ENCODE results near the gene CCR5AS.
A peak's percentile ranks its signal among the peaks of the same experiment; 100 is the strongest.
"Not testable (repeated sequence)": the region's sequence is repeated elsewhere in the genome, so short reads cannot be mapped to it uniquely, and the experiment has no call there.

Gene CCR5AS

GRCh38 chr3:46427404-46427803, 20.5 kb upstream of the CCR5AS start:
- not testable (repeated sequence) for H3K4me3 ChIP-seq (replicated peaks in 1 of 2; ENCODE audit: low read depth in 2 of 2, low read length in 2 of 2); DNase-seq (ENCODE audit: low read depth in 2 of 2)
- peak; percentile 2 for TF ChIP-seq CTCF (IDR thresholded peaks at IDR 0.05; ENCODE audit: low read depth, low read length)

- DNase-seq (ENCODE audit: low read depth in 2 of 2); H3K4me3 ChIP-seq (replicated peaks in 1 of 2; ENCODE audit: low read depth in 2 of 2, low read length in 2 of 2): not testable (repeated sequence)
These were observed 19.6 kb upstream of the CCR5AS start for GRCh38 chr3:46426476-46426875.

- H3K4me3 ChIP-seq (replicated peaks in 1 of 2; ENCODE audit: low read depth in 2 of 2, low read length in 2 of 2), result no peak overlapping the region
- TF ChIP-seq CTCF (IDR thresholded peaks at IDR 0.05; ENCODE audit: low read depth, low read length), result no peak
- peak in 1 of 2 donors; percentile 74 for DNase-seq (ENCODE audit: low read depth in 2 of 2)
These were observed 16.7 kb upstream of the CCR5AS start for GRCh38 chr3:46423588-46423987.

GRCh38 chr3:46422617-46423016, 15.8 kb upstream of the CCR5AS start:
- no peak for TF ChIP-seq CTCF (IDR thresholded peaks at IDR 0.05; ENCODE audit: low read depth, low read length)
- peak in 1 of 2 donors; percentile 38 for DNase-seq (ENCODE audit: low read depth in 2 of 2)
- H3K4me3 ChIP-seq (replicated peaks in 1 of 2; ENCODE audit: low read depth in 2 of 2, low read length in 2 of 2), result no peak overlapping the region

- H3K4me3 ChIP-seq (replicated peaks in 1 of 2; ENCODE audit: low read depth in 2 of 2, low read length in 2 of 2), result no peak overlapping the region
- no peak for TF ChIP-seq CTCF (IDR thresholded peaks at IDR 0.05; ENCODE audit: low read depth, low read length)
- no peak for DNase-seq (ENCODE audit: low read depth in 2 of 2)
These were observed 14.1 kb upstream of the CCR5AS start for GRCh38 chr3:46420931-46421330.

- DNase-seq (ENCODE audit: low read depth in 2 of 2), result no peak
- no peak for TF ChIP-seq CTCF (IDR thresholded peaks at IDR 0.05; ENCODE audit: low read depth, low read length)
- H3K4me3 ChIP-seq (replicated peaks in 1 of 2; ENCODE audit: low read depth in 2 of 2, low read length in 2 of 2), result no peak overlapping the region
These were observed 12.9 kb upstream of the CCR5AS start for GRCh38 chr3:46419816-46420215.

- TF ChIP-seq CTCF (IDR thresholded peaks at IDR 0.05; ENCODE audit: low read depth, low read length), result no peak
- no peak overlapping the region for H3K4me3 ChIP-seq (replicated peaks in 1 of 2; ENCODE audit: low read depth in 2 of 2, low read length in 2 of 2)
- DNase-seq (ENCODE audit: low read depth in 2 of 2), result no peak
These were observed 11.2 kb upstream of the CCR5AS start for GRCh38 chr3:46417841-46418611.

Data from cardiac fibroblast (primary cell).